Ovary (tissue), 3 donors: ENCODE measurements around the gene RPS6KA6.

Source experiments
- CTCF ChIP-seq, 3 donors: fragments of 450-650 bp in 2 of 3; fragments of 200-600 bp in 1 of 3; IDR thresholded peaks; one replicate each; pipeline versions ENCODE4 v1.5.1 to v1.8.0; 2016 to 2022; ENCODE audit warnings: antibody characterized with exemption in 3 of 3, mild to moderate bottlenecking in 1 of 3
- EP300 ChIP-seq: sonication (generic); formaldehyde crosslinking; IDR thresholded peaks from one replicate; pipeline ENCODE4 v1.6.1; 2017; ENCODE audit warnings: antibody characterized with exemption
- donor health status: DM: no; HTN: no; CAD: no.

DNA sequence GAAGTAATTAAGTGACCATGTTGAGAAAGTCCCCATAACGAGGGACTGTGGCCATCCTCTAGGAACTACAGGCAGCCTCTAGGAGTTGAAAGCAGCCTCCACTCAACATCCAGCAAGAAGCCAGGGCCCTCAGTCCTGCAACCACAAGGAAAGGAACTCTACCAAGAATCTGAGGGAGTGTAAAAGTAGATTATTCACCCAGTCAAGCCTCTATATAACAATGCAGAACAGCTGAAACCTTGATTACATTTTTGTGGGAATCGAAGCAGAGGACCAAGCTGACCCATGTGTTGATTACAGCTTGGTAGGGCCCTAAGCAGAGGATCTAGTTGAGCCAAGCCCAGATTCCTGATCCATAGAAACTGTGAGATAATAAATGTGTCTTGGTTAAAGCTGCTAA lies 17.1 kb downstream of the RPS6KA6 start:
- TF ChIP-seq EP300 (no peak), CTCF (IDR thresholded peaks at IDR 0.05) (no peak)
